GM18867 (cell line): ENCODE data around the gene ADGRD2.
"Not testable (repeated sequence)": the region's sequence is repeated elsewhere in the genome, so short reads cannot be mapped to it uniquely, and the experiment has no call there.

ENCODE experiments used
- ATAC-seq: cut with Tn5 transposase; IDR thresholded peaks from one replicate; pipeline ENCODE4 v1.9.1; 2021; ENCODE audit warnings: mild to moderate bottlenecking, moderate library complexity; ENCODE audit not compliant: unreplicated experiment

ADGRD2 gene

GRCh38 chr9:124450241-124450924 lies at the start of gene ADGRD2:
ADGRD2 (plus strand) TSS chr9:124450451; CDS start chr9:124451667, 1,216 bp downstream.
- ATAC-seq = no peak

GRCh38 chr9:124403246-124403645 lies 47.0 kb upstream of the ADGRD2 start:
- ATAC-seq = no peak

GRCh38 chr9:124409410-124409809 lies 40.8 kb upstream of the ADGRD2 start:
- ATAC-seq = no peak

- no peak for ATAC-seq
These were observed 39.8 kb upstream of the ADGRD2 start for GRCh38 chr9:124410321-124410913.

GRCh38 chr9:124411514-124412227 lies 38.6 kb upstream of the ADGRD2 start:
- ATAC-seq = no peak

- ATAC-seq = no peak
These were observed 38.0 kb upstream of the ADGRD2 start for GRCh38 chr9:124412228-124412575.

GRCh38 chr9:124414612-124415011 lies 35.6 kb upstream of the ADGRD2 start:
- ATAC-seq = no peak

GRCh38 chr9:124415102-124415851 lies 35.0 kb upstream of the ADGRD2 start, which contains the start of gene PSMB7:
PSMB7 (minus strand) TSS chr9:124415442; CDS start chr9:124415425, 17 bp downstream.
- ATAC-seq = peak; percentile 89

- no peak for ATAC-seq
These were observed 34.3 kb upstream of the ADGRD2 start for GRCh38 chr9:124415852-124416484.

GRCh38 chr9:124419832-124420489 lies 30.3 kb upstream of the ADGRD2 start:
- no peak for ATAC-seq

- ATAC-seq = no peak
These were observed 29.2 kb upstream of the ADGRD2 start for GRCh38 chr9:124420991-124421543.

- ATAC-seq = no peak
These were observed 27.1 kb upstream of the ADGRD2 start for GRCh38 chr9:124423155-124423554.

GRCh38 chr9:124423591-124423990 lies 26.7 kb upstream of the ADGRD2 start:
- ATAC-seq = no peak

GRCh38 chr9:124425733-124426132 lies 24.5 kb upstream of the ADGRD2 start:
- not testable (repeated sequence) for ATAC-seq

- no peak for ATAC-seq
These were observed 23.9 kb upstream of the ADGRD2 start for GRCh38 chr9:124426361-124426760.

GRCh38 chr9:124427281-124427680 lies 23.0 kb upstream of the ADGRD2 start:
- no peak for ATAC-seq

- ATAC-seq = no peak
These were observed 21.3 kb upstream of the ADGRD2 start for GRCh38 chr9:124428751-124429529.

GRCh38 chr9:124429530-124429867 lies 20.8 kb upstream of the ADGRD2 start:
- no peak for ATAC-seq

- no peak for ATAC-seq
These were observed 13.9 kb upstream of the ADGRD2 start for GRCh38 chr9:124436320-124436719.
